ENCODE measurements around the gene GBE1. TPM values are rescaled to one million over a fixed set of nuclear protein-coding genes. Genes with fewer than 3 reads are reported as not detected.

GBE1 gene
- total RNA-seq, 4 donors from 2014 or later: 15.8 to 28.6 (median 20.5) TPM

GRCh38 chr3:81585056-81585455 is 176.4 kb downstream of the GBE1 start:
- Histone ChIP-seq H3K4me3 (no peak overlapping the region), H3K9me3 (no peaks in the 10 kb centered on the region), H3K27me3 (no peaks in the 10 kb centered on the region), H3K36me3 (peaks cover 5% of the 10 kb centered on the region), H3K4me1 (no peaks in the 10 kb centered on the region), H3K27ac (no peak overlapping the region)
- WGBS: 81% methylated on average over 2 of the region's 2 CpGs
- no peak for DNase-seq (ENCODE audit: low spot score in 2 of 2)
- TF ChIP-seq POLR2A (IDR thresholded peaks at IDR 0.05): no peak
- TF ChIP-seq CTCF (IDR thresholded peaks at IDR 0.05): no peak
- TF ChIP-seq EP300 (IDR thresholded peaks at IDR 0.05): no peak
- no peak for TF ChIP-seq POLR2AphosphoS5 (IDR thresholded peaks at IDR 0.05)

GRCh38 chr3:81581966-81582599 is 179.4 kb downstream of the GBE1 start:
- no peak for DNase-seq (ENCODE audit: low spot score in 2 of 2)
- no peaks in the 10 kb centered on the region for H3K9me3 ChIP-seq
- no peak overlapping the region for H3K4me3 ChIP-seq
- peaks cover 11% of the 10 kb centered on the region for H3K36me3 ChIP-seq
- WGBS: 61% methylated on average over 5 of the region's 5 CpGs
- no peak for TF ChIP-seq POLR2AphosphoS5 (IDR thresholded peaks at IDR 0.05)
- TF ChIP-seq CTCF (IDR thresholded peaks at IDR 0.05): peak in 1 of 2 donors; percentile 46
- no peak for TF ChIP-seq POLR2A (IDR thresholded peaks at IDR 0.05)
- no peak overlapping the region for H3K27ac ChIP-seq
- H3K27me3 ChIP-seq: no peaks in the 10 kb centered on the region
- H3K4me1 ChIP-seq: no peaks in the 10 kb centered on the region

DNA sequence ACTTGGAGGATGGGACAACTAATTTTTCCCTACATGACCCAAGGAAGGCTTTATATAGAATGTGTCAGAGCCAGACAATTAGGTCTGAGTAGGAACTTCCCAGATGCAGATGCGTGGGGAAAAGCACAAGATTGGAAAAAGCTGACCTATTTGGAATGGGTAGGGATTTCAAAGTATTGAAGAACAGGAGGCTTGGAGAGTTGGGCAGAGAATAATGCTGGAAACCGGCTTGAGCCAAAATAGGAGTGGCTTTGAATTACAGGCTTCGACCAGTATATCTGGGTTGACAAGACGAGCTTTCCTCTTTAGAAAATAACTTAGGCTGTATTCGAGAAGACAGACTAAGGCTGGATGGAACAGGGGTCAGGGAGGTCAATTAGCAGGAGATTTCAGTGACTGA is 181.1 kb downstream of the GBE1 start:
- Histone ChIP-seq H3K9me3 (no peaks in the 10 kb centered on the region), H3K27ac (no peak overlapping the region), H3K27me3 (no peaks in the 10 kb centered on the region), H3K4me1 (no peaks in the 10 kb centered on the region), H3K36me3 (peaks cover 11% of the 10 kb centered on the region), H3K4me3 (no peak overlapping the region)
- TF ChIP-seq CTCF (IDR thresholded peaks at IDR 0.05) (no peak), EP300 (IDR thresholded peaks at IDR 0.05) (no peak), POLR2A (IDR thresholded peaks at IDR 0.05) (no peak), POLR2AphosphoS5 (IDR thresholded peaks at IDR 0.05) (no peak)
- whole genome bisulfite sequencing: 32% methylated on average over 5 of the region's 5 CpGs
- DNase-seq (ENCODE audit: low spot score in 2 of 2): no peak

DNA sequence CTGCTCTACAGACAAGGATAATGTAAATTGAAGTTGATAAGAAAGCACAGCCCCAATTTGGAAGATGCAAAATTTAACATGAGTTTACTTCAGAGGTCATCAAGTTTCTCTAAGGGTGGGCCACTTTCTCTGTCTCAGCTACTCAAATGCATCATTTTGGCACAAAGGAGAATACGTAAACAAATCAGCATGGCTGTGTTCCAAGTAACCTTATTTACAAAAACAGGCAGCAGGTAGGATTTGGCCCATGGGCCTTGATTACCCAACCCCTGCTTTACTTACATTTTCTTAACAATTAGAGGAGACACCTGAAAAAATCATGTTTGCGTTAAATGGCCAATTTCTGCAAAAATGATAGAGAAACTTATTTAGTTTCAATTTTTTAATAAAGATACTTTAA is 181.7 kb downstream of the GBE1 start:
- Histone ChIP-seq H3K4me1 (no peaks in the 10 kb centered on the region), H3K4me3 (no peak overlapping the region), H3K36me3 (peaks cover 10% of the 10 kb centered on the region), H3K27ac (no peak overlapping the region), H3K9me3 (no peaks in the 10 kb centered on the region), H3K27me3 (no peaks in the 10 kb centered on the region)
- WGBS: 88% methylated on average over 2 of the region's 2 CpGs
- TF ChIP-seq POLR2A (IDR thresholded peaks at IDR 0.05) (no peak), EP300 (IDR thresholded peaks at IDR 0.05) (no peak), POLR2AphosphoS5 (IDR thresholded peaks at IDR 0.05) (no peak), CTCF (IDR thresholded peaks at IDR 0.05) (no peak)
- DNase-seq (ENCODE audit: low spot score in 2 of 2): no peak

- WGBS: 90% methylated on average over 1 of the region's 1 CpG
- Histone ChIP-seq H3K27me3 (no peaks in the 10 kb centered on the region), H3K4me3 (no peak overlapping the region), H3K27ac (no peak overlapping the region), H3K4me1 (no peaks in the 10 kb centered on the region), H3K9me3 (no peaks in the 10 kb centered on the region), H3K36me3 (peaks cover 9% of the 10 kb centered on the region)
- TF ChIP-seq CTCF (IDR thresholded peaks at IDR 0.05) (no peak), EP300 (IDR thresholded peaks at IDR 0.05) (no peak), POLR2AphosphoS5 (IDR thresholded peaks at IDR 0.05) (no peak)
- DNase-seq (ENCODE audit: low spot score in 2 of 2): no peak
Measured at GRCh38 chr3:81572201-81572756, 189.2 kb downstream of the GBE1 start.

Measured in suprapubic skin (tissue), 4 donors.